HepG2 (cell line): ENCODE results near the gene JPH4. TPM values are rescaled to one million over a fixed set of nuclear protein-coding genes. Genes with fewer than 3 reads are reported as not detected.

ENCODE experiments used
- CBX1 ChIP-seq: IDR thresholded peaks from one replicate; pipeline ENCODE4 v1.6.1; 2016; ENCODE audit warnings: antibody characterized with exemption, low read depth
- FOXO1 ChIP-seq: sonication (generic); formaldehyde crosslinking; IDR thresholded peaks from 2 replicates; pipeline ENCODE4 v1.4.0; 2020; ENCODE audit warnings: missing genetic modification reagents
- GATAD2A ChIP-seq: IDR thresholded peaks from 2 replicates; pipeline ENCODE4 v1.6.1; 2016
- KDM1A ChIP-seq: IDR thresholded peaks from 2 replicates; pipeline ENCODE4 v1.6.1; 2016; ENCODE audit warnings: missing compliant biosample characterization
- KDM3A ChIP-seq: IDR thresholded peaks from 2 replicates; pipeline ENCODE4 v1.6.1; 2018; ENCODE audit warnings: low read depth, missing compliant biosample characterization
- KLF16 ChIP-seq, 2 experiments: sonication (generic) in 1 of 2; formaldehyde crosslinking in 1 of 2; IDR thresholded peaks; 2 replicates each; pipeline versions ENCODE4 v1.6.1 to v1.8.0; 2016 to 2023; ENCODE audit warnings: missing genetic modification reagents in 2 of 2, missing compliant biosample characterization in 1 of 2
- SAFB2 ChIP-seq: sonication (generic); formaldehyde crosslinking; IDR thresholded peaks from 2 replicates; pipeline ENCODE4 v1.5.1; 2020; ENCODE audit warnings: missing genetic modification reagents, low read depth, mild to moderate bottlenecking, borderline replicate concordance
- ZFY ChIP-seq: sonication (generic); formaldehyde crosslinking; IDR thresholded peaks from 2 replicates; pipeline ENCODE4 v1.4.0; 2020; ENCODE audit warnings: missing genetic modification reagents
- ZKSCAN1 ChIP-seq: fragments of 150-350 bp; IDR thresholded peaks from 2 replicates; pipeline ENCODE4 v1.6.1; 2014; ENCODE audit warnings: low read length
- ZNF3 ChIP-seq: IDR thresholded peaks from 2 replicates; pipeline ENCODE4 v1.7.0; 2017; ENCODE audit warnings: inconsistent platforms
- ZNF660 ChIP-seq: sonication (generic); formaldehyde crosslinking; IDR thresholded peaks from 2 replicates; pipeline ENCODE4 v1.5.1; 2020; ENCODE audit warnings: mild to moderate bottlenecking, low read depth, missing genetic modification reagents, borderline replicate concordance
- polyA plus RNA-seq, 8 experiments: library from polyadenylated mRNA; depleted of rRNA in 3 of 8; stranded (reverse) in 7 of 8; unstranded in 1 of 8; fragments of >200 nt; fragmentation: Illumina TruSeq in 4 of 8; extraction: Trizol in 4 of 8; gene quantifications; 2 replicates each; pipeline versions ENCODE4 v1.2.1 to v1.2.3, GENCODE V29; 2011 to 2016; ENCODE audit warnings: low read depth in 4 of 8, missing spikeins in 1 of 8, mixed read lengths in 1 of 8; ENCODE audit not compliant: insufficient read depth in 1 of 8
- total RNA-seq, 5 experiments: library from RNA; depleted of rRNA; stranded (reverse); fragments of >200 nt; fragmentation: Illumina TruSeq; extraction: Trizol; gene quantifications; 2 replicates each; pipeline ENCODE4 v1.2.3, GENCODE V29; 2016; ENCODE audit warnings: low read depth in 1 of 5
- TF ChIP-seq, protein P1 (sequence below): IDR thresholded peaks from 2 replicates; pipeline ENCODE4 v1.6.1; 2016; ENCODE audit warnings: control low read depth
- TF ChIP-seq, protein P2 (sequence below): sonication (generic); formaldehyde crosslinking; IDR thresholded peaks from 2 replicates; pipeline ENCODE4 v1.4.0; 2020; ENCODE audit warnings: missing genetic modification reagents
- TF ChIP-seq, protein P3 (sequence below): sonication (generic); formaldehyde crosslinking; IDR thresholded peaks from 2 replicates; pipeline ENCODE4 v1.5.1; 2020; ENCODE audit warnings: mild to moderate bottlenecking, missing genetic modification reagents, borderline replicate concordance
- TF ChIP-seq, protein P4 (sequence below): sonication (generic); formaldehyde crosslinking; IDR thresholded peaks from 2 replicates; pipeline ENCODE4 v1.5.0; 2020; ENCODE audit warnings: missing genetic modification reagents
- TF ChIP-seq, protein P5 (sequence below): sonication (generic); formaldehyde crosslinking; conservative IDR thresholded peaks from 2 replicates; pipeline ENCODE4 v1.4.0; 2020; ENCODE audit warnings: missing genetic modification reagents
- TF ChIP-seq, protein P6 (sequence below): IDR thresholded peaks from 2 replicates; pipeline ENCODE4 v1.6.1; 2012; ENCODE audit warnings: low read depth, low read length, improper control_type of control experiment

The JPH4 gene
- total and polyA plus RNA-seq, 2 of the 13 experiments (the other 11 are each of a cell fraction or from before 2014, with no cell fraction given), result 0.08 to 0.22 TPM

DNA sequence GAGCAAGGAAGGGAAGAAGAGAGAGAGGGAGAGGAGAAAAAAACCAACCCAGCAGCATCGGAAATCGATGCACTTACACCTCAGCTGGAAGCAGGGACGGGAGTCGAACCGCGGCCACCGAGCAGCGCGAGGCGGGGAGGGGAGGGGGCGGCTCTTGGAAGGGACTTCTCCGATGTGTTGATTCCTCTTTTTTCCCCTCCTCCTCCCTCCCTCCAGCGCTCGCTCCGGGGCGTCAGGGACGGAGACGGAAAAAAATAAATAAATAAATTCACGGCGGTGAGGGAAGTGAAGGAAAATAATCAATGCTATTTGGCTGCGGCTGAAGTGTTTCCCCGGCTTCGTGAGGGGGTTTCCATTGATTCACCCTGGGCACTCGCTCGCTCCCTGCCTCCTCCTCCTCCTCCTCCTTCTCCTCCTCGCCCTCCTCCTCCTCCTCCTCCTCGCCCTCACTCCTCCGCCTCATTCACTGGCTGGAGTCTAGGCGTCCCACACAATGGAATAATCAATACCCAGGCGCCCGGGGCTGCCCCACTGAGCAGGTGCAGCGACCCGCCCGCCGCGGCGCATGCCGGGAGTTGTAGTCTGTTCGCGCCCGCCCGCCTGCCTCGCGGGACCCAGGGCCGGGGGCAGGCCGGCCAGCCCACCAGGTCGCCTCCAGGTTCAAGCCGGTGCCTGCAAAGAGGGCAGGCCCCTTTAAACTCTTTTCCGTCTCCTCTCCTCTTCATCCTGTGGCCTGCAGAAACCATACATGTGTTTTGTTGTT, 27.1 kb downstream of the JPH4 start, which contains the start of gene ZFHX2 (continued):
- TF ChIP-seq, protein P1, sequence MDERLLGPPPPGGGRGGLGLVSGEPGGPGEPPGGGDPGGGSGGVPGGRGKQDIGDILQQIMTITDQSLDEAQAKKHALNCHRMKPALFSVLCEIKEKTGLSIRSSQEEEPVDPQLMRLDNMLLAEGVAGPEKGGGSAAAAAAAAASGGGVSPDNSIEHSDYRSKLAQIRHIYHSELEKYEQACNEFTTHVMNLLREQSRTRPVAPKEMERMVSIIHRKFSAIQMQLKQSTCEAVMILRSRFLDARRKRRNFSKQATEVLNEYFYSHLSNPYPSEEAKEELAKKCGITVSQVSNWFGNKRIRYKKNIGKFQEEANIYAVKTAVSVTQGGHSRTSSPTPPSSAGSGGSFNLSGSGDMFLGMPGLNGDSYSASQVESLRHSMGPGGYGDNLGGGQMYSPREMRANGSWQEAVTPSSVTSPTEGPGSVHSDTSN (CRISPR knock-in tag), result no peak
- TF ChIP-seq FOXO1 (CRISPR knock-in tag), result peak; percentile 67; the same call in 1 of the 2 replicates
- TF ChIP-seq, protein P2, sequence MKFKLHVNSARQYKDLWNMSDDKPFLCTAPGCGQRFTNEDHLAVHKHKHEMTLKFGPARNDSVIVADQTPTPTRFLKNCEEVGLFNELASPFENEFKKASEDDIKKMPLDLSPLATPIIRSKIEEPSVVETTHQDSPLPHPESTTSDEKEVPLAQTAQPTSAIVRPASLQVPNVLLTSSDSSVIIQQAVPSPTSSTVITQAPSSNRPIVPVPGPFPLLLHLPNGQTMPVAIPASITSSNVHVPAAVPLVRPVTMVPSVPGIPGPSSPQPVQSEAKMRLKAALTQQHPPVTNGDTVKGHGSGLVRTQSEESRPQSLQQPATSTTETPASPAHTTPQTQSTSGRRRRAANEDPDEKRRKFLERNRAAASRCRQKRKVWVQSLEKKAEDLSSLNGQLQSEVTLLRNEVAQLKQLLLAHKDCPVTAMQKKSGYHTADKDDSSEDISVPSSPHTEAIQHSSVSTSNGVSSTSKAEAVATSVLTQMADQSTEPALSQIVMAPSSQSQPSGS, result peak; percentile 26; the same call in 1 of the 2 replicates
- peak; percentile 90; the same call in 1 of the 2 replicates for TF ChIP-seq SAFB2 (CRISPR knock-in tag)
- TF ChIP-seq, protein P3, sequence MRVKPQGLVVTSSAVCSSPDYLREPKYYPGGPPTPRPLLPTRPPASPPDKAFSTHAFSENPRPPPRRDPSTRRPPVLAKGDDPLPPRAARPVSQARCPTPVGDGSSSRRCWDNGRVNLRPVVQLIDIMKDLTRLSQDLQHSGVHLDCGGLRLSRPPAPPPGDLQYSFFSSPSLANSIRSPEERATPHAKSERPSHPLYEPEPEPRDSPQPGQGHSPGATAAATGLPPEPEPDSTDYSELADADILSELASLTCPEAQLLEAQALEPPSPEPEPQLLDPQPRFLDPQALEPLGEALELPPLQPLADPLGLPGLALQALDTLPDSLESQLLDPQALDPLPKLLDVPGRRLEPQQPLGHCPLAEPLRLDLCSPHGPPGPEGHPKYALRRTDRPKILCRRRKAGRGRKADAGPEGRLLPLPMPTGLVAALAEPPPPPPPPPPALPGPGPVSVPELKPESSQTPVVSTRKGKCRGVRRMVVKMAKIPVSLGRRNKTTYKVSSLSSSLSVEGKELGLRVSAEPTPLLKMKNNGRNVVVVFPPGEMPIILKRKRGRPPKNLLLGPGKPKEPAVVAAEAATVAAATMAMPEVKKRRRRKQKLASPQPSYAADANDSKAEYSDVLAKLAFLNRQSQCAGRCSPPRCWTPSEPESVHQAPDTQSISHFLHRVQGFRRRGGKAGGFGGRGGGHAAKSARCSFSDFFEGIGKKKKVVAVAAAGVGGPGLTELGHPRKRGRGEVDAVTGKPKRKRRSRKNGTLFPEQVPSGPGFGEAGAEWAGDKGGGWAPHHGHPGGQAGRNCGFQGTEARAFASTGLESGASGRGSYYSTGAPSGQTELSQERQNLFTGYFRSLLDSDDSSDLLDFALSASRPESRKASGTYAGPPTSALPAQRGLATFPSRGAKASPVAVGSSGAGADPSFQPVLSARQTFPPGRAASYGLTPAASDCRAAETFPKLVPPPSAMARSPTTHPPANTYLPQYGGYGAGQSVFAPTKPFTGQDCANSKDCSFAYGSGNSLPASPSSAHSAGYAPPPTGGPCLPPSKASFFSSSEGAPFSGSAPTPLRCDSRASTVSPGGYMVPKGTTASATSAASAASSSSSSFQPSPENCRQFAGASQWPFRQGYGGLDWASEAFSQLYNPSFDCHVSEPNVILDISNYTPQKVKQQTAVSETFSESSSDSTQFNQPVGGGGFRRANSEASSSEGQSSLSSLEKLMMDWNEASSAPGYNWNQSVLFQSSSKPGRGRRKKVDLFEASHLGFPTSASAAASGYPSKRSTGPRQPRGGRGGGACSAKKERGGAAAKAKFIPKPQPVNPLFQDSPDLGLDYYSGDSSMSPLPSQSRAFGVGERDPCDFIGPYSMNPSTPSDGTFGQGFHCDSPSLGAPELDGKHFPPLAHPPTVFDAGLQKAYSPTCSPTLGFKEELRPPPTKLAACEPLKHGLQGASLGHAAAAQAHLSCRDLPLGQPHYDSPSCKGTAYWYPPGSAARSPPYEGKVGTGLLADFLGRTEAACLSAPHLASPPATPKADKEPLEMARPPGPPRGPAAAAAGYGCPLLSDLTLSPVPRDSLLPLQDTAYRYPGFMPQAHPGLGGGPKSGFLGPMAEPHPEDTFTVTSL (CRISPR knock-in tag), result peak; percentile 76; the same call in 1 of the 2 replicates
- TF ChIP-seq, protein P4, sequence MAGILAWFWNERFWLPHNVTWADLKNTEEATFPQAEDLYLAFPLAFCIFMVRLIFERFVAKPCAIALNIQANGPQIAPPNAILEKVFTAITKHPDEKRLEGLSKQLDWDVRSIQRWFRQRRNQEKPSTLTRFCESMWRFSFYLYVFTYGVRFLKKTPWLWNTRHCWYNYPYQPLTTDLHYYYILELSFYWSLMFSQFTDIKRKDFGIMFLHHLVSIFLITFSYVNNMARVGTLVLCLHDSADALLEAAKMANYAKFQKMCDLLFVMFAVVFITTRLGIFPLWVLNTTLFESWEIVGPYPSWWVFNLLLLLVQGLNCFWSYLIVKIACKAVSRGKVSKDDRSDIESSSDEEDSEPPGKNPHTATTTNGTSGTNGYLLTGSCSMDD, result no peak
- TF ChIP-seq, protein P5, sequence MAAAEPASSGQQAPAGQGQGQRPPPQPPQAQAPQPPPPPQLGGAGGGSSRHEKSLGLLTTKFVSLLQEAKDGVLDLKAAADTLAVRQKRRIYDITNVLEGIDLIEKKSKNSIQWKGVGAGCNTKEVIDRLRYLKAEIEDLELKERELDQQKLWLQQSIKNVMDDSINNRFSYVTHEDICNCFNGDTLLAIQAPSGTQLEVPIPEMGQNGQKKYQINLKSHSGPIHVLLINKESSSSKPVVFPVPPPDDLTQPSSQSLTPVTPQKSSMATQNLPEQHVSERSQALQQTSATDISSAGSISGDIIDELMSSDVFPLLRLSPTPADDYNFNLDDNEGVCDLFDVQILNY (CRISPR knock-in tag), result peak; percentile 45; the same call in 1 of the 2 replicates
- TF ChIP-seq, protein P6, sequence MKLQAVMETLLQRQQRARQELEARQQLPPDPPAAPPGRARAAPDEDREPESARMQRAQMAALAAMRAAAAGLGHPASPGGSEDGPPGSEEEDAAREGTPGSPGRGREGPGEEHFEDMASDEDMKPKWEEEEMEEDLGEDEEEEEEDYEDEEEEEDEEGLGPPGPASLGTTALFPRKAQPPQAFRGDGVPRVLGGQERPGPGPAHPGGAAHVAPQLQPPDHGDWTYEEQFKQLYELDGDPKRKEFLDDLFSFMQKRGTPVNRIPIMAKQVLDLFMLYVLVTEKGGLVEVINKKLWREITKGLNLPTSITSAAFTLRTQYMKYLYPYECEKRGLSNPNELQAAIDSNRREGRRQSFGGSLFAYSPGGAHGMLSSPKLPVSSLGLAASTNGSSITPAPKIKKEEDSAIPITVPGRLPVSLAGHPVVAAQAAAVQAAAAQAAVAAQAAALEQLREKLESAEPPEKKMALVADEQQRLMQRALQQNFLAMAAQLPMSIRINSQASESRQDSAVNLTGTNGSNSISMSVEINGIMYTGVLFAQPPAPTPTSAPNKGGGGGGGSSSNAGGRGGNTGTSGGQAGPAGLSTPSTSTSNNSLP, result 0 out of 2 replicates have a peak, but pooled peaks have one; percentile 10
- TF ChIP-seq KLF16 (CRISPR knock-in tag; IDR thresholded peaks at IDR 0.05), result peak in 1 of 2 experiments; percentile 72; a peak in 2 of 4 replicates
- TF ChIP-seq GATAD2A (CRISPR knock-in tag), result peak; percentile 51
- TF ChIP-seq ZKSCAN1, result no peak
- peak; percentile 40; the same call in 1 of the 2 replicates for TF ChIP-seq KDM3A (CRISPR knock-in tag)
- TF ChIP-seq CBX1, result peak; percentile 56
- TF ChIP-seq ZNF660 (CRISPR knock-in tag), result no peak
- peak; percentile 46; the same call in 1 of the 2 replicates for TF ChIP-seq KDM1A (CRISPR knock-in tag)
- TF ChIP-seq ZFY (CRISPR knock-in tag), result peak; percentile 99
- TF ChIP-seq ZNF3, result no peak; the same call in 1 of the 2 replicates
